Measurements from ENCODE around the gene HPSE2.
A peak's percentile ranks its signal among the peaks of the same experiment; 100 is the strongest.

HPSE2 gene

GRCh38 chr10:98825741-98826140, 409.9 kb downstream of the HPSE2 start:
- no peak for DNase-seq

GRCh38 chr10:98817396-98817795, 418.3 kb downstream of the HPSE2 start:
- no peak for DNase-seq

- no peak for DNase-seq
These were observed 420.4 kb downstream of the HPSE2 start for GRCh38 chr10:98815039-98815885.

- DNase-seq = no peak
These were observed 421.2 kb downstream of the HPSE2 start for GRCh38 chr10:98814470-98814869.

GRCh38 chr10:98808282-98808892, 427.3 kb downstream of the HPSE2 start:
- no peak for DNase-seq

GRCh38 chr10:98800263-98800662, 435.4 kb downstream of the HPSE2 start:
- no peak for DNase-seq

GRCh38 chr10:98795467-98795866, 440.2 kb downstream of the HPSE2 start:
- no peak for DNase-seq

GRCh38 chr10:98790817-98791216, 444.8 kb downstream of the HPSE2 start:
- DNase-seq = peak; percentile 28

GRCh38 chr10:98778277-98778759, 457.3 kb downstream of the HPSE2 start:
- DNase-seq = no peak

GRCh38 chr10:98758463-98758862, 477.2 kb downstream of the HPSE2 start:
- DNase-seq = no peak

GRCh38 chr10:98748298-98748697, 487.4 kb downstream of the HPSE2 start:
- peak; percentile 33 for DNase-seq

- DNase-seq = peak; percentile 13
These were observed 490.0 kb downstream of the HPSE2 start for GRCh38 chr10:98745645-98746044.

- no peak for DNase-seq
These were observed 515.1 kb downstream of the HPSE2 start for GRCh38 chr10:98720551-98720950.

GRCh38 chr10:98713586-98713985, 522.1 kb downstream of the HPSE2 start:
- no peak for DNase-seq

GRCh38 chr10:98696516-98696915, 539.1 kb downstream of the HPSE2 start:
- DNase-seq = no peak

- no peak for DNase-seq
These were observed 540.8 kb downstream of the HPSE2 start for GRCh38 chr10:98694883-98695282.

GRCh38 chr10:98694014-98694413, 541.6 kb downstream of the HPSE2 start:
- DNase-seq = peak; percentile 9

GRCh38 chr10:98687685-98688084, 548.0 kb downstream of the HPSE2 start:
- no peak for DNase-seq

GRCh38 chr10:98684019-98684899, 551.4 kb downstream of the HPSE2 start:
- no peak for DNase-seq

- peak; percentile 25 for DNase-seq
These were observed 558.8 kb downstream of the HPSE2 start for GRCh38 chr10:98676895-98677294.

- DNase-seq = no peak
These were observed 559.8 kb downstream of the HPSE2 start for GRCh38 chr10:98675902-98676301.

GRCh38 chr10:98673171-98673782, 562.4 kb downstream of the HPSE2 start:
- no peak for DNase-seq

GRCh38 chr10:98667081-98667480, 568.6 kb downstream of the HPSE2 start:
- no peak for DNase-seq
